Measurements from ENCODE around the gene BMPR1B.

The BMPR1B gene

DNA sequence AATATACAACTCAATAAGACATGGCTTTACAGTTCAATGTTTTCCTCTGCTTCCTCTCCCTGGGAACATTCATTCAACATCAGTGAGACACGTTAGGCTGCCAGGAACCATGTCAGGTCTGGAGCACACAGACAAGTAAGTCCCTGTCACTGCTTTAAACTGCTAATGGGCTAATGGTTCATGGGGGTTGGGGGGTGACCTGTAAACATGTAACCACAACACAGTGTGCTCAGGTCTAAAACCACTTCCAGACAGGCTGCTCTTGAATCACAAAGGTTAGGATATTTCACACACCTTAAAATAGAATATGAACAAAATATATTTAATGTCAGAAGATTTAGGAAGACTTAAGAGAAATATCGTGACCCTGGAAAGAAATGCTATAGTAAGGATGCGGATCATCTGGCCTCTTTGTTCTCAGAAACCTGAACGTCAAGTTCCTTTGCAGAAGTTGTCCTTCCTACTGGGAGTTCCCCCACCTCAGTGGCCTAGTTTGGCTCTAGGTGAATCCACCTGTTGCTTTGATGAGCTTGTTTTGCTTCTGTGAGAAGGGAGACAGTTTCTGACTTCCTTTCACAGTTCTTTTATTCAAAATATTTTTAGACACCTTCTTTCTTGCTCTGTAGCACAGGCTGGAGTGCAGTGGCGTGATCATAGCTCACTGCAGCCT is 431.1 kb downstream of the BMPR1B start:
- no peak for DNase-seq (ENCODE audit: low spot score)

DNA sequence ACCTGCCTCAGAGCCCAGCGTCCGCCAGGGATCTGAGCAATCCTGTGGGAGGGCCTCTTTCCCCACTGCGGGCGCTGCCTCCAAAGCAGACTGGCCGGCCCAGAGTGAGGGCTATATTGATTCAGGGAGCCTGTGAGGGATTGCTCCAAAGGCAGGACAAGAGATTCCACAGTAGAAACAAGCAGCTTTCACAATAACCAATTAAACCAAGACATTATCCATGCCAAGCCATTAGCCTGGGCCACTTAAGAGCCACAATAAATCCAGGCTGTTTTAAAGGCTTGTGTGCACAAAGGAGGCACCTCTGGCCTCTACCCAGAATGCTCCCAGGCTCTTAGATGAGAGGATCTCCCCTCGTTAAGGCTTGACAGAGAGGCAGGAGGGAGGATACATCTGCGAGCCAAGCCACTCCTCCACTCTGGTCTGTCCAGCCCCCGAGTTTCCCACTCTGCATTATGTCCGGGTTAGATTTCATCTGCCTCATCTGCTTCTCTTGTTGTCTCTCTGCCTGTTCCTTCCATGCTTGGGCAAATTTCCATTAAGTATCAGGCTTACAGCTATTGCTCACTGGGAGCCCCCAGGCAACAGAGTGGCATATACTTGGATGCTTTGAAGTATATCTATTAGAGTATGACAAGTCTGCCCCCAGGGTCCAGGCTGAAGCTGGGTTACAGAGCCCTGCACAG is 433.1 kb downstream of the BMPR1B start:
- no peak for DNase-seq (ENCODE audit: low spot score)

DNA sequence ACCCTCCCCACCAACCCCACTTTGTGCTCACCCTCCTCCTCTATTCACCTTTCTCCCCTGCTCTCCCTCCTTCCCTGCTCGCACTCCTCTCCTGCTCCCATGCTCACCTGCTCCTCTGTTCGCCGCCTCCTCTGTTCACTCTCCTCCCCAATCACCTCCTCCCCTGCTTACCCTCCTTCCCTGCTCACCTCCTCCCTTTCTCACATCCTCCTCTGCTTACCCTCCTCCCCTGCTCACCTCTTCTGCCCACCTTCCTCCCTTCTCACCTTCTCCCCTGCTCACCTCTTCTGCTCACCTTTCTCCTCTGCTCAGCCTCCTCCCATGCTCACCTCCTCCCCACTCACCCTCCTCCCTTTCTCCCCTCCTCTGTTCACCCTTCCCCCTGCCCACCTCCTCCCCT is 433.8 kb downstream of the BMPR1B start:
- no peak for DNase-seq (ENCODE audit: low spot score)

DNA sequence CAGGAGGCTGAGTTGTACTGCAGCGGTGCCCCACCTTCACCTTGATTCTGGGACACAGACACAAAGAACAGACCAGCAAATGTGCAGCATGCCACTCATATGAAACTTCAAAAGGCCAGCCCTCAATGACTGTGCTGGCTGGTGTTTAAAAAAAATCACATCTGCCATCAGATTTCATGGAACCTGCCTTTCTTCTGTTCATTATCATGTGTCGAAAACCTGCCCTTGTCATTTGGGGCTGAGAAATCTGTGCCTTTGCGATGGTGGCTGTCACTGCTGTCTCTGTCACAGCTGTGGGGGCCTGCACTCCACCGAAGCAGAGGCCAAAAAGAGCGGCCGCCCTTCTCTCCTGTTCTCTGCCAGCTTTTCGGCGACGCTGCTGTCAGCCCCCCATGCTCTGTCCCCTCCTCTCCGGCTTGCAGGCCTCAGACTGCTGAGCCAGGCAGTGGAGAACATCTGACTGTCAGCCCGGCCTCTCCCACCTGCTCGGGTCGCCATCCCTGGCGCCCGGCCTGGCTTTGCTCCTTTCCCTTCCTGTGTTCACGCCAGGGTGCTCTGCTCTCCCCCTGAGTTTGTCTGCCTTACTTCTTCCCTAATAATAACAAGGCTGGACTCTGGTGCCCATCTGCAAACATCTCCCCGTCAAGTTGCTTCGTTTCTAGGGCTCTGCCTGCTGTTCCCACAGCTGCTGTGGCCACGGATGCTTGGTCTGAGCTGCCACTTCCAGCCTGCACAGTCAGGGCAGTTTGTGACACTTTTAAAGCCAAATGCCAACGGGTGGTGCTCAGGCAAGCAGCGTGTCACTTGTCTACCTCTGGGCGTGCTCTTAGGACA is 435.9 kb downstream of the BMPR1B start:
- DNase-seq (ENCODE audit: low spot score), result no peak

DNA sequence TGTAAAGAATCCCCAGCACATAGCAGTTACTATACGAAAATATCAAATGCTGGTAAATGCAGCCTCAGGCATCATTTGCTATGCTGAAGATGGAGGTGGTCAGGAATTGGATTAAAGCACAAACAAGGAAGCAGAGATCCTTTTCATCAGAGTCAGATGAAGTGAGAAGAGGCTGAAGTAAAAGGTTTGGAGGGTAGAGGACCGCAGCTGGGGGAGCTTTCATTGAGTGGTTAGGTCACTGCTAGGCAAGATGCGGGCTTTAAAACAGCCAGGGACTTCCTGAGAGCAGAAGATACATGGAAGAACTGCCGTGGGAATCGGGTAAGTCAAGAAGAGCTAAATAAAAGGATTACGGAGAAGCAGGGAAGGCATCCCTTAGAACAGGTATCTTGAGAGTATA is 439.6 kb downstream of the BMPR1B start:
- DNase-seq (ENCODE audit: low spot score), result no peak

GRCh38 chr4:95198961-95199360 is 441.2 kb downstream of the BMPR1B start:
- DNase-seq (ENCODE audit: low spot score), result no peak

DNA sequence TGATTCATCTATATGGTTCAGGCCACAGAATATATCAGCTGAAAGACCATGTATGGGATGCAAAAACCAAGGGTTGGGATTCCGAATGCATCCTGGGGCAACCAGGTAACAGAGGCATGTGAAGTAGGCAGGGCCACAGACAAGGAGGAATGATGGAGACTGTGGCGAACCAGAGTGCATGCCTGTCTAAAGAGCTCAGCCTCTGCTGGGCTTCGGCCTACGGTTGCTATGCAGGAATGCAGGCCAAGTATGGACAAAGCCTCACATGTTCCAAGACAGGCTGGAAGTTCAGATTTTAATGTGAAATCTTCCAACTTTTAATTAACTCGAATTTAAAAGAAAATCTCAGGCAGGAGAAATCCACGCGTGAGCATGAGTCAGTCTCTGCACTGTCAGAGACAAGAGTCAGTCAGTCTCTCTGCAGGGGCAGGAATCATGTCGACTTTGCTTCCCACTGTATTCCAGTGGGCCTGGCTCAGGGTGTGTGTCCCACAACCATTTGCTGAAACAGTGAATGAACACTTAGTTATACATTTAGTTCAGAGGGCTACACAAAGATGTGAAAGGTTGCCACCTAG is 446.6 kb downstream of the BMPR1B start:
- no peak for DNase-seq (ENCODE audit: low spot score)

- no peak for DNase-seq (ENCODE audit: low spot score)
Observed at GRCh38 chr4:95204873-95205272, 447.1 kb downstream of the BMPR1B start.
